Upper lobe of left lung (tissue), 6 donors: ENCODE results near the gene ELOVL6. TPM values are rescaled to one million over a fixed set of nuclear protein-coding genes. Genes with fewer than 3 reads are reported as not detected.
A peak's percentile ranks its signal among the peaks of the same experiment; 100 is the strongest.

Experiments
- ATAC-seq, 2 donors: fragments of 200-7000 bp; cut with Tn5 transposase; one replicate each; pipeline ENCODE4 v1.9.1; 2022; ENCODE audit warnings: mild to moderate bottlenecking in 2 of 2, moderate library complexity in 2 of 2; ENCODE audit not compliant: low FRiP score in 2 of 2
- DNase-seq, 2 donors: peaks; one replicate each; pipeline ENCODE4 v3.0.0-alpha.2; 2019 to 2020
- H3K27ac ChIP-seq, 4 donors: fragments of 200-600 bp; sonication (generic); one replicate each; pipeline ENCODE4 v1.5.1; 2016 to 2019
- H3K27me3 ChIP-seq, 4 donors: fragments of 200-600 bp; sonication (generic); one replicate each; pipeline ENCODE4 v1.5.1; 2017 to 2019
- H3K36me3 ChIP-seq, 4 donors: fragments of 200-600 bp; sonication (generic); one replicate each; pipeline ENCODE4 v1.5.1; 2016 to 2019
- H3K4me1 ChIP-seq, 4 donors: fragments of 200-600 bp; sonication (generic); one replicate each; pipeline ENCODE4 v1.5.1; 2018 to 2019
- H3K4me3 ChIP-seq, 4 donors: fragments of 200-600 bp; sonication (generic); one replicate each; pipeline ENCODE4 v1.5.1; 2017 to 2019; ENCODE audit warnings: mild to moderate bottlenecking in 2 of 4, moderate library complexity in 1 of 4
- H3K9me3 ChIP-seq, 4 donors: fragments of 200-600 bp; sonication (generic); one replicate each; pipeline ENCODE4 v1.5.1; 2018 to 2019
- CTCF ChIP-seq, 6 experiments: fragments of 450-650 bp in 4 of 6; fragments of 200-600 bp in 2 of 6; sonication (generic) in 2 of 6; IDR thresholded peaks; one replicate each; pipeline ENCODE4 v1.5.1; 2016 to 2019; ENCODE audit warnings: antibody characterized with exemption in 6 of 6
- EP300 ChIP-seq, 4 donors: sonication (generic); formaldehyde crosslinking; IDR thresholded peaks; one replicate each; pipeline ENCODE4 v1.5.1; 2017; ENCODE audit warnings: antibody characterized with exemption in 4 of 4, control low read depth in 2 of 4
- POLR2A ChIP-seq, 4 donors: fragments of 450-650 bp; IDR thresholded peaks; one replicate each; pipeline ENCODE4 v1.5.1; 2016 to 2017; ENCODE audit warnings: antibody characterized with exemption in 4 of 4, mild to moderate bottlenecking in 2 of 4
- POLR2AphosphoS5 ChIP-seq, 2 donors: sonication (generic); formaldehyde crosslinking; IDR thresholded peaks; one replicate each; pipeline ENCODE4 v1.5.1; 2017; ENCODE audit warnings: antibody characterized with exemption in 2 of 2
- WGBS, 2 donors: methylation state at CpG; one replicate each; pipeline ENCODE4 v1.1.5; 2017 to 2018; 5-methylcytosine and 5-hydroxymethylcytosine counted together
- total RNA-seq, 6 donors: library from RNA; depleted of rRNA in 4 of 6; stranded (reverse); fragments of >200 nt in 4 of 6; gene quantifications; one replicate each; pipeline versions ENCODE4 v1.1.0 to v1.2.1, GENCODE V29; 2016 to 2021
- donor health status: DM: no; HTN: no; CAD: no; lungs with moderate emphysema.
- donor health status: DM: no; HTN: yes; CAD: no; lungs with severe emphysema.

Gene ELOVL6
- total RNA-seq, 6 donors from 2014 or later: 2.1 to 10.2 (median 4.3) TPM

GRCh38 chr4:110119337-110119736 lies 79.1 kb downstream of the ELOVL6 start:
- Histone ChIP-seq H3K4me3 (no peak overlapping the region), H3K27me3 (no peaks in the 10 kb centered on the region), H3K9me3 (no peaks in the 10 kb centered on the region), H3K4me1 (peaks cover 0 to 6% (median 0%) of the 10 kb centered on the region in 4 donors), H3K27ac (no peak overlapping the region), H3K36me3 (no peaks in the 10 kb centered on the region)
- DNase-seq: peak in 1 of 2 donors; percentile 51
- peak in 1 of 2 donors; percentile 57 for ATAC-seq
- 40 to 45% methylated on average over 3 of the region's 3 CpGs for WGBS, 2 donors
- TF ChIP-seq POLR2AphosphoS5 (IDR thresholded peaks at IDR 0.05): no peak
- TF ChIP-seq CTCF (IDR thresholded peaks at IDR 0.05): no peak
- no peak for TF ChIP-seq POLR2A (IDR thresholded peaks at IDR 0.05)
- no peak for TF ChIP-seq EP300 (IDR thresholded peaks at IDR 0.05)

- H3K36me3 ChIP-seq: no peaks in the 10 kb centered on the region
- no peak for TF ChIP-seq POLR2A (IDR thresholded peaks at IDR 0.05)
- TF ChIP-seq CTCF (IDR thresholded peaks at IDR 0.05): no peak
- no peak for TF ChIP-seq EP300 (IDR thresholded peaks at IDR 0.05)
- no peak for TF ChIP-seq POLR2AphosphoS5 (IDR thresholded peaks at IDR 0.05)
- H3K27me3 ChIP-seq: no peaks in the 10 kb centered on the region
- ATAC-seq: no peak
- H3K4me3 ChIP-seq: no peak overlapping the region
- DNase-seq: no peak
- H3K27ac ChIP-seq: no peak overlapping the region
- no peaks in the 10 kb centered on the region for H3K9me3 ChIP-seq
- WGBS, 2 donors: 95 to 96% methylated on average over 4 of the region's 4 CpGs
- peaks cover 0 to 11% (median 8%) of the 10 kb centered on the region in 4 donors for H3K4me1 ChIP-seq
Measured at GRCh38 chr4:110112056-110112455, 86.4 kb downstream of the ELOVL6 start.

- no peak for DNase-seq
- WGBS, 2 donors: 79 to 93% methylated on average over 3 of the region's 3 CpGs
- TF ChIP-seq CTCF (IDR thresholded peaks at IDR 0.05) (no peak), EP300 (IDR thresholded peaks at IDR 0.05) (no peak), POLR2A (IDR thresholded peaks at IDR 0.05) (no peak), POLR2AphosphoS5 (IDR thresholded peaks at IDR 0.05) (no peak)
- Histone ChIP-seq H3K9me3 (no peaks in the 10 kb centered on the region), H3K4me3 (no peak overlapping the region), H3K27ac (no peak overlapping the region), H3K4me1 (peaks cover 0 to 19% (median 11%) of the 10 kb centered on the region in 4 donors), H3K36me3 (no peaks in the 10 kb centered on the region), H3K27me3 (no peaks in the 10 kb centered on the region)
- no peak for ATAC-seq
Measured at GRCh38 chr4:110109455-110109854, 89.0 kb downstream of the ELOVL6 start.

- Histone ChIP-seq H3K27me3 (no peaks in the 10 kb centered on the region), H3K4me1 (peaks cover 0 to 19% (median 11%) of the 10 kb centered on the region in 4 donors), H3K27ac (no peak overlapping the region), H3K36me3 (no peaks in the 10 kb centered on the region), H3K9me3 (no peaks in the 10 kb centered on the region), H3K4me3 (no peak overlapping the region)
- DNase-seq (no peak), ATAC-seq (no peak)
- WGBS, 2 donors: 88 to 100% methylated on average over 1 of the region's 1 CpG
- no peak for TF ChIP-seq EP300 (IDR thresholded peaks at IDR 0.05)
- TF ChIP-seq POLR2A (IDR thresholded peaks at IDR 0.05): no peak
- no peak for TF ChIP-seq CTCF (IDR thresholded peaks at IDR 0.05)
- TF ChIP-seq POLR2AphosphoS5 (IDR thresholded peaks at IDR 0.05): no peak
Measured at GRCh38 chr4:110108960-110109359, 89.5 kb downstream of the ELOVL6 start.

- Histone ChIP-seq H3K4me3 (no peak overlapping the region), H3K9me3 (no peaks in the 10 kb centered on the region), H3K4me1 (peaks cover 0 to 19% (median 11%) of the 10 kb centered on the region in 4 donors), H3K27ac (no peak overlapping the region), H3K27me3 (no peaks in the 10 kb centered on the region), H3K36me3 (no peaks in the 10 kb centered on the region)
- DNase-seq: no peak
- ATAC-seq: peak in 1 of 2 donors; percentile 23
- WGBS, 2 donors: 51 to 61% methylated on average over 3 of the region's 3 CpGs
- TF ChIP-seq CTCF (IDR thresholded peaks at IDR 0.05) (no peak), EP300 (IDR thresholded peaks at IDR 0.05) (no peak), POLR2AphosphoS5 (IDR thresholded peaks at IDR 0.05) (no peak), POLR2A (IDR thresholded peaks at IDR 0.05) (no peak)
Measured at GRCh38 chr4:110108422-110108821, 90.0 kb downstream of the ELOVL6 start.
